HG03280 (cell line): Measurements from ENCODE around the gene CSF1.
"Not testable (repeated sequence)": the region's sequence is repeated elsewhere in the genome, so short reads cannot be mapped to it uniquely, and the experiment has no call there.

Experiments
- ATAC-seq: cut with Tn5 transposase; IDR thresholded peaks from one replicate; pipeline ENCODE4 v1.9.1; 2021; ENCODE audit warnings: mild to moderate bottlenecking, moderate library complexity; ENCODE audit not compliant: unreplicated experiment

CSF1 gene

GRCh38 chr1:109910123-109910962 is at the start of gene CSF1:
TSS of gene CSF1 (plus strand) at chr1:109910849. CDS start at chr1:109911024, 175 bp downstream.
- no peak for ATAC-seq

- not testable (repeated sequence) for ATAC-seq
Observed at GRCh38 chr1:109861616-109862015, 49.0 kb upstream of the CSF1 start.

- no peak for ATAC-seq
Observed at GRCh38 chr1:109863667-109864046, 47.0 kb upstream of the CSF1 start.

GRCh38 chr1:109864047-109864822 is 46.4 kb upstream of the CSF1 start:
- ATAC-seq: no peak

- no peak for ATAC-seq
Observed at GRCh38 chr1:109864930-109865612, 45.6 kb upstream of the CSF1 start.

GRCh38 chr1:109866071-109866470 is 44.6 kb upstream of the CSF1 start:
- no peak for ATAC-seq

- ATAC-seq: no peak
Observed at GRCh38 chr1:109873278-109874175, 37.1 kb upstream of the CSF1 start.

- no peak for ATAC-seq
Observed at GRCh38 chr1:109874445-109874844, 36.2 kb upstream of the CSF1 start.

- no peak for ATAC-seq
Observed at GRCh38 chr1:109875874-109876273, 34.8 kb upstream of the CSF1 start.

GRCh38 chr1:109876617-109877316 is 33.9 kb upstream of the CSF1 start:
- no peak for ATAC-seq

- no peak for ATAC-seq
Observed at GRCh38 chr1:109877317-109877771, 33.3 kb upstream of the CSF1 start.

- ATAC-seq: no peak
Observed at GRCh38 chr1:109877776-109878175, 32.9 kb upstream of the CSF1 start.

GRCh38 chr1:109878531-109879104 is 32.0 kb upstream of the CSF1 start:
- no peak for ATAC-seq

GRCh38 chr1:109879371-109879770 is 31.3 kb upstream of the CSF1 start:
- ATAC-seq: not testable (repeated sequence)

GRCh38 chr1:109879881-109880525 is 30.6 kb upstream of the CSF1 start:
- ATAC-seq: no peak

GRCh38 chr1:109880971-109881894 is 29.4 kb upstream of the CSF1 start:
- ATAC-seq: no peak

- ATAC-seq: no peak
Observed at GRCh38 chr1:109881906-109882287, 28.8 kb upstream of the CSF1 start.
